Right renal pelvis (tissue), 4 donors: Measurements from ENCODE around the gene OTX1. TPM values are rescaled to one million over a fixed set of nuclear protein-coding genes. Genes with fewer than 3 reads are reported as not detected.
"Not testable (repeated sequence)": the region's sequence is repeated elsewhere in the genome, so short reads cannot be mapped to it uniquely, and the experiment has no call there.

Experiments
- DNase-seq, 4 donors: peaks; one replicate each; pipeline ENCODE4 v3.0.0-alpha.2; 2013; ENCODE audit warnings: low read depth in 4 of 4, low spot score in 3 of 4, missing footprints in 1 of 4
- polyA plus RNA-seq, 4 donors: library from polyadenylated mRNA; unstranded; fragments of 120-200 nt; gene quantifications; one replicate each; pipeline ENCODE4 v1.2.1, GENCODE V29; 2013; ENCODE audit not compliant: insufficient read length in 4 of 4

The OTX1 gene
- polyA plus RNA-seq, 4 donors, result not detected

- no peak for DNase-seq
Measured at GRCh38 chr2:63058144-63058920, 7.7 kb downstream of the OTX1 start.

GRCh38 chr2:63058921-63059792 lies 8.5 kb downstream of the OTX1 start:
- no peak for DNase-seq

DNA sequence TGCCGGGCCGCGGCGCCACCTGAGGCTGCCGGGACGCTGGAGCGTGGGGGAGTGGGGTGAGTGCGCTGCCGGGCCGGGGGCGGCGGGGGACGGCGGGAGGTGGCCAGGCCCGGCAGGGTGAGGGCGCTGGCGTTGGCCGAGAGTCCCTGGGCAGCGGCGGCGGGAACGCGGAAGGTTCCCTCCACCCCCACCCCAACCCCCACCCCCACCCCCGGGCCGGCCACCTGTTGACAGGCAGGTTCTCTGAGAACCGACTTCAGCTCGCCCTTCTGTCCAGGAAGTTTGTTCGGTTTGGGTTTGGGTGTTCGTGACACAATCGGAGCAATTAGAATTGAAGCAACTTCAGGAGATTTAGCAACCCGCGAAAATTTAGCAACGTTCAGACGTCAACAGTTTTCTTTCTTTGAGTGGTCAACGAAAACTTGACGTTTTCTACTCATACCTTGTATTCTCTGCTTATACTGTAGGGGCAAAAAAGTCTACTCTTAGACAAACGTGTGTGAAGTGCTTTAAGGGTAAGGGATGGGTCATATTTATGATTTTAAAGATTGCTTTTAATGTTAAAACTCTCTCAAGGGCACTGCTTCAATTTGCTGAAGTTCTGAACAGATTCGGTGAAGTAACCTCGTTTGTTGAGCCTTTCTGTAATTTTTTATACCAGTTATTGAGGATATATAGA lies 9.3 kb downstream of the OTX1 start:
- no peak for DNase-seq

DNA sequence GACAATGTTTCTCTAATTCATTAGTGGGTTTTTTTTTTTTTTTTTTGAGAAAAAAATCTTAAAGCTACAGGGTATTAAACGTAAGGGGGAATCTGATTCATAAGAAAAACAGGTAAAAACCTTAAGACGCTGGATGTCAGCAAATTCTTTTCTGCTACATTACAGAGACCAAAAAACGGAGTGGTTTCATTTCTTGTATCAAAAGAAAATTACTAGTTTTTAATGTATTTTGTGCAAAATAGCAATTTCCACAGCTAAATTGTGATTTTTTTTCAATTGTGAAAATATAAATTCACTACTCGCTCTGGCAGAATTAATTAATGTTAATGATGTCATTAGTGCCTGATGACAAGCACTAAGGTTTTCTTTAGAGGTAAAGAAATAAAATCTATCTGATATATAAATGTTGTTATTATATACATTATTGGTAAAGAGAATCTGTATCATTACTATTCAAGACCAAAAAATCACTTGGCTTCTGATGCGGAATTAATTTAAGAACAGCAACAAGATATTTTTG lies 9.9 kb downstream of the OTX1 start:
- DNase-seq, result no peak

- DNase-seq, result no peak
Measured at GRCh38 chr2:63064197-63064596, 13.6 kb downstream of the OTX1 start.

- DNase-seq, result no peak
Measured at GRCh38 chr2:63064661-63065060, 14.0 kb downstream of the OTX1 start.

DNA sequence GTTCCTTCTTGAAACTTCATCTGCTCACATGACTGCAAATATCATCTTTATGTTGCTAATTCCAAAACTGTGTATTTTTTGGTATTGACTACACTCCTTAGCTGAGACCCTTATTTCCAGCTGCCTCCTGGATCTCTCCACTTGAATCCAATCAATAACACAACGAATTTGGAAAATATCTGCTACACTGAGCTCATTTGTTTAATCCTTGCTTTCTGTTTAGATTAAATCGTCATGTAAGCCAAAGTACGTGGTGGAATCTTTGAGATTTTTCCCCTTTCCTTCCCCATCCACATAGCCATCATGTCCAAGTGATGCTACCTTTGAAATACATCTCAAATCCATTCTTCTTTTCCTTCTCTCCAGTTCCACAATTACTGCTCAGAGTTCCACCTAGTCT lies 15.6 kb downstream of the OTX1 start:
- DNase-seq, result no peak

DNA sequence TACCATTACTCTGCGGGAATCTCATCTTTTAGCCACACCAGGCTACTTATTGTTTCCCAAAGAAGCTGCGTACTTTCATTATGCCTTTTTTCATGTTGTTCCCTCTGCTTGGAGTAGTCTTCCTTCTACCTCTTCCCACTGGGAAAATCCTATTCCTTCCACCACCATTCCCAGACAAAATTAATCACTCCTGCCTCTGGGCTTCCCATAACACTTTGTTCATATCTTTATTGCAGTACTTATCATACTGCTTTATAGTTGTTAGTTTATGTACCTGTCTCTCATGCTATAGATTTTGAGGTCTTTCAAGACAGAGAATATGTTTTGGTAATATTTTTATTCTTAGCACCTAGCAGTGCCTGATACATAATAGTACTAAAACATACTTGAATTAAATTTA lies 16.2 kb downstream of the OTX1 start:
- no peak for DNase-seq

GRCh38 chr2:63071664-63072063 lies 21.0 kb downstream of the OTX1 start:
- DNase-seq, result no peak

- no peak for DNase-seq
Measured at GRCh38 chr2:63073994-63074393, 23.4 kb downstream of the OTX1 start.

- DNase-seq, result not testable (repeated sequence)
Measured at GRCh38 chr2:63074399-63074798, 23.8 kb downstream of the OTX1 start.

GRCh38 chr2:63078852-63079606 lies 28.4 kb downstream of the OTX1 start:
- no peak for DNase-seq

DNA sequence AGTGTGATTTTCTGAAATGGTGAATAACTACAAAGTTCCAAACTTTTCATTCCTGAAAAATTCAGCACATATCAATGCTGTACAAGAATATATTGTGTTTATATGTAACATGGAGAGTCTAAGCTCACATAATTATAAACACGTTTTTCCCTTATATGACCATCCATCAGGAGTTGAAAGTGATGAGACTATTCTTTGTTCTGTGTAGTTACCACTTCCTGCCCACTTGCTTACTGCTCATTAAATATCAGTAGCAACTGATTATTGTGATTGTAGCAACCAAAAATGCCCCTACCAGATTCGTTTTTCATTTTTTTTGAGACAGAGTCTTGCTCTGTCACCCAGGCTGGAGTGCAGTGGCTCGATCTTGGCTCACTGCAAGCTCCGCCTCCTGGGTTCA lies 30.8 kb downstream of the OTX1 start:
- no peak for DNase-seq

GRCh38 chr2:63086687-63087086 lies 36.1 kb downstream of the OTX1 start:
- no peak for DNase-seq

GRCh38 chr2:63092401-63092800 lies 41.8 kb downstream of the OTX1 start:
- no peak for DNase-seq

GRCh38 chr2:63092857-63093256 lies 42.2 kb downstream of the OTX1 start:
- DNase-seq, result no peak

- DNase-seq, result no peak
Measured at GRCh38 chr2:63093502-63093901, 42.9 kb downstream of the OTX1 start.

GRCh38 chr2:63096491-63096890 lies 45.9 kb downstream of the OTX1 start:
- no peak for DNase-seq

DNA sequence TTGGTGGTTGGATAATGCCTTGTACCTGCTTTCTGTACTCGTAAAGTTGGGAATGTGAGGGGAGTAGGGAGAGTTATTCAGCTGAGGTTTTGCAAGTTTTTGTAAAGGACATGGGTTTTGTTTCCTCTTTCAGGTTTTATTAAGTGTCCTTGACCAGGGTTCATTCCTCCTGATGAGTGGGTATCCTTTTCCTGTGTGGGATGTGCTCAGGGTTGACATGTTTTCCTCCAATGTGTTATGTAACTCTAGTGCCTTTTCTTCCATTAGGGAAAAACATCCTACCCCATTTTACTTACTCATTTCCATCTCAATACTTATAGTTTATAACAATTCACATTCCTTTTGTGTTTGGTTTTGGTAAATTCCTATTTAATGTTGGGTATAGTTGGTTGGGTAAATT lies 48.4 kb downstream of the OTX1 start:
- DNase-seq, result no peak

DNA sequence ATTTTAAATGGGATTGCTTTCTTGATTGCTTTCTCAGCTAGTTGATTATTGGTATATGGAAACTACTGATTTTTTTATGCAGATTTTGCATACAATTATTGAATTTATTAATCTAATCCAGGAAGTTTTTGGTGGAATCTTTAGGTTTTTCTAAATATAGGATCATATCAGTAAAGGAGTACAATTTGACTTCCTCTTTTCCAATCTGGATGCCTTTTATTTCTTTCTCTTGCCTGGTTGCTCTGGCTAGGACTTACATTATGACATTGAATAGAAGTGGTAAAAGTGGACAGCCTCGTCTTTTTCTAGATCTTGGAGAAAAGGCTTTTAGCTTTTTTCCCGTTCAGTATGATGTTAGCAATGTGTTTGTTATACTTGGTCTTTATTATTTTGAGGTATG lies 51.3 kb downstream of the OTX1 start:
- DNase-seq, result no peak
